Transverse colon (tissue), 4 donors: Measurements from ENCODE around the gene ALOX5AP.

ENCODE experiments used
- EP300 ChIP-seq: sonication (generic); formaldehyde crosslinking; IDR thresholded peaks from one replicate; pipeline ENCODE4 v1.6.1; 2017; ENCODE audit warnings: antibody characterized with exemption, low read depth
- POLR2A ChIP-seq: fragments of 450-650 bp; IDR thresholded peaks from one replicate; pipeline ENCODE4 v1.6.1; 2016; ENCODE audit warnings: antibody characterized with exemption, mild to moderate bottlenecking, moderate library complexity
- POLR2AphosphoS5 ChIP-seq, 3 donors: sonication (generic); formaldehyde crosslinking; IDR thresholded peaks; one replicate each; pipeline ENCODE4 v1.6.1; 2016; ENCODE audit warnings: antibody characterized with exemption in 3 of 3
- TF ChIP-seq, protein P1 (sequence below), 5 experiments: fragments of 200-600 bp in 3 of 5; fragments of 450-650 bp in 2 of 5; sonication (generic) in 3 of 5; IDR thresholded peaks; 1 replicate in 2 of 5; 2 replicates in 3 of 5; pipeline ENCODE4 v1.5.1; 2016 to 2017; ENCODE audit warnings: antibody characterized with exemption in 5 of 5, inconsistent platforms in 3 of 5, mild to moderate bottlenecking in 2 of 5, moderate library complexity in 1 of 5

DNA sequence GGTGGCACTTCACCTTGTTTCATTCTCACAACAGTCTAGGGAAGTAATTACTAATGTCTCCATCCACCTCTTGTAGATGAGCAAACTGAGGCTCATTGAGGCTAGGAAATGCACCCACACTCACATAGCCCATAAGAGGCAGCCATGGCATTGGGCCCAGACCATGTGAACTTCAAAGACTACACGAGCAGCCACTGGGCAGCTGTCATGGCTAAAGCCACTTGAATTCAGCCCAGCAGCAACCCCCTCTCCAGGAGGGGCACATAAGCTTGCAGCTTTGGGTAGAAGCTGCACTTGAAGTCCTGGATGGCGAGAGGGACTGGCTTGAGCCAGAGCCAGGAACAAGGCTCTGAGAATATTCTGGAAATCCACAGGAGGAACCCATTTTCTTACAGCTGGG is 13.4 kb downstream of the ALOX5AP start:
- TF ChIP-seq, protein P1, sequence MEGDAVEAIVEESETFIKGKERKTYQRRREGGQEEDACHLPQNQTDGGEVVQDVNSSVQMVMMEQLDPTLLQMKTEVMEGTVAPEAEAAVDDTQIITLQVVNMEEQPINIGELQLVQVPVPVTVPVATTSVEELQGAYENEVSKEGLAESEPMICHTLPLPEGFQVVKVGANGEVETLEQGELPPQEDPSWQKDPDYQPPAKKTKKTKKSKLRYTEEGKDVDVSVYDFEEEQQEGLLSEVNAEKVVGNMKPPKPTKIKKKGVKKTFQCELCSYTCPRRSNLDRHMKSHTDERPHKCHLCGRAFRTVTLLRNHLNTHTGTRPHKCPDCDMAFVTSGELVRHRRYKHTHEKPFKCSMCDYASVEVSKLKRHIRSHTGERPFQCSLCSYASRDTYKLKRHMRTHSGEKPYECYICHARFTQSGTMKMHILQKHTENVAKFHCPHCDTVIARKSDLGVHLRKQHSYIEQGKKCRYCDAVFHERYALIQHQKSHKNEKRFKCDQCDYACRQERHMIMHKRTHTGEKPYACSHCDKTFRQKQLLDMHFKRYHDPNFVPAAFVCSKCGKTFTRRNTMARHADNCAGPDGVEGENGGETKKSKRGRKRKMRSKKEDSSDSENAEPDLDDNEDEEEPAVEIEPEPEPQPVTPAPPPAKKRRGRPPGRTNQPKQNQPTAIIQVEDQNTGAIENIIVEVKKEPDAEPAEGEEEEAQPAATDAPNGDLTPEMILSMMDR (IDR thresholded peaks at IDR 0.05), result no peak
- no peak for TF ChIP-seq POLR2AphosphoS5 (IDR thresholded peaks at IDR 0.05)
- TF ChIP-seq POLR2A, result no peak
- no peak for TF ChIP-seq EP300
